ENCODE results near the gene PRG3.

Gene PRG3

GRCh38 chr11:57407941-57408475 is 27.1 kb upstream of the PRG3 start:
- no peak for DNase-seq

- DNase-seq = no peak
Measured at GRCh38 chr11:57407010-57407920, 26.3 kb upstream of the PRG3 start.

GRCh38 chr11:57406337-57406904 is 25.5 kb upstream of the PRG3 start:
- peak; percentile 37 for DNase-seq

DNA sequence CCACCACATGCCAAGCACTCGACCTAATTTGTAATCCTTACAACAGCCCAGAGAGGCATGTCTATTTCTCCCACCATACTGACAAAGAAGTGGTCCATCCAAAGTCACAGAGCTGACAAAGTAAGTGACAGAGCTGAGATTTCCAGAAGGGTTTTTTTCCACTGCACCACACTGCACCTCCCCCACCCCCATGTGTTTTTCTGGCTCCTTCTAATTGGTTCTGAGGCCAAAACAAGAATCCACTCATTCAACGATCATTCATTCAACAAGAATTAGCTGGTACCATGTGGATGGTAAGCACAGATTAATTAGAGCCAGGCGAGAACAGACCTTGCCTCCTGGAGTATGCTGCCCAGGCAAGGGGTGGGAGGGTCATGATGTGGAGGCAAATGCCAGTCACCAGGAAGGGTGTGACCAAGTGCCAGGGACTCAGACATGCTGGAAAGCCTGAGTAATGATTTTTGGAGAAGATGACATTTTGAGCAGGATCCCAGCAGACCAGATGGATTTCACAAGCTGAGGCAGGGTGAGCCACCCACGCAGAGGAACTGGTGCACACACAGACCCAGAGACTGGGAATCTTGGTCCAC is 24.4 kb upstream of the PRG3 start:
- DNase-seq = peak; percentile 41

GRCh38 chr11:57403802-57404147 is 22.8 kb upstream of the PRG3 start:
- DNase-seq = peak; percentile 43

DNA sequence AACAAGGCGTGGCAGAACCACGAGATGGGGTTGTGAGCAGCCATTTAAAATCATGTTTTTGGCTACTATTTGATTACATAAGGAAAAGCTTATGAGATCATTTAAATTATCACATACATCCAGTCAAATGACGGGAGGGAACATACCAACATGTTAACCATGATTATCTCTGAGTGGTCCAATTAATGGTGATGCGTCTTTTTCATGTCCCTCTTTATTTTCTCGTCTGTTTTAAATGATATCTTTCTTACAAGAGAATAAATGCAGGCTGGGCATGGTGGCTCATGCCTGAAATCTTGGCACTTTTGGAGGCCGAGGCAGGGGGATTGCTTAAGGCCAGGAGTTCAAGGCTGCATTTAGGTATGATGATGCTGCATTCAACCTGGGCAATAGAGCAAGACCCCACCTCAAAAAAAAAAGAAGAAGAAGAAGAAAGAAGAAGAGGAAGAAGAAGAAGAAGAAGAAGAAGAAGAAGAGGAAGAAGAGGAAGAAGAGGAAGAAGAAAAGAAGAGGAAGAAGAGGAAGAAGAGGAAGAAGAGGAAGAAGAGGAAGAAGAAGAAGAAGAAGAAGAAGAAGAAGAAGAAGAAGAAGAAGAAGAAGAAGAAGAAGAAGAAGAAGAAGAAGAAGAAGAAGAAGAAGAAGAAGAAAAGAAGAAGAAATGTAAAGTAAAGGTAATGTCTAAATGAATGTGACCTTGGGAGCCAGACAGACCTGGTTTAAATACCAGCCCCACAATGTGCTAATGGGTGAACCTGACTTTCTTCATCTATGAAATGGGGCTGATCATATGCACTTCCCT is 22.3 kb upstream of the PRG3 start:
- peak; percentile 64 for DNase-seq

- peak; percentile 78 for DNase-seq
Measured at GRCh38 chr11:57402188-57403002, 21.4 kb upstream of the PRG3 start.

DNA sequence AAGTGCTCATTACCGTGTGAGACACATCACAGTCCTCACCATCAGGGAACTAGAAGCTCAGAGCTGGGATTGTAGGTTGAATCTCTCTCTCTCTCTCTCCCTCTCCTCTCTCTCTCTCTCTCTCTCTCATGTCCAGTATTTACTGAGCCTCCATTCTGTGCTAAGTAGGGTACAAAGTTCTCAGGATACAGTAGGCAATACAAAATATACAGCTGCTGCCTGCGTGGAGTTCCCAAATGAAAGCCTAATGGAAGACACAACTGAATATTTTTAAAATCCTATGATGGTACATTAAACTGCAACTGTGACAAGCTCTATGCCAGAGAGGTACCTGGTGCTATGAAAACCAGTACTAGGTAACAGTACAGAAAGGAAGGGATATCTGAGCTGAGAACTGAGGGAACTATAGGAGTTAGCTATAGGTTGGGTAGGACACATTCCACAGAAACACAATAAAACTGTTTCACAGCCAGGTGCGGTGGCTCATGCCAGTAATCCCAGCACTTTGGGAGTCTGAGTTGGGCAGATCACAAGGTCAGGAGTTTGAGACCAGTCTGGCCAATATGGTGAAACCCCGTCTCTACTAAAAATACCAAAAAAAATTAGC is 19.1 kb upstream of the PRG3 start:
- no peak for DNase-seq

- no peak for DNase-seq
Measured at GRCh38 chr11:57399221-57399620, 18.3 kb upstream of the PRG3 start.

- DNase-seq = peak; percentile 67
Measured at GRCh38 chr11:57397394-57397990, 16.5 kb upstream of the PRG3 start.

DNA sequence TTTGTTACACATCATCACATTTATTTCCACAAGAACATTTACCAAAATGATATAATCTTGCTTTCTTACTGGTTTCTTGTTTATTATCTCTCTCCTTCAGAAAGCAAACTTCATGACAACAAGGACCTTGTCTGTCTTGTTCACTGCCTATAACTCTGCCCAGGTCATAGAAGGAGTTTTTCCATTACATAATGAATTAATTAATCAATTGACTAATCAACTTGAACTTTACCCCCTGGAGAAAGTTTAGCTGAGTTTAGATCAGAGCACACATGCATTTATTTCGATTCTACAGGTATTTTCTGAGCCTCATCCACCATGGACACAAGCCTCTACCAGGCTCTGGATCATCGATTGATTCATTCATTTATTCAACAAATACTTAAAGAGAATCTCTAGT is 15.8 kb upstream of the PRG3 start:
- DNase-seq = no peak

DNA sequence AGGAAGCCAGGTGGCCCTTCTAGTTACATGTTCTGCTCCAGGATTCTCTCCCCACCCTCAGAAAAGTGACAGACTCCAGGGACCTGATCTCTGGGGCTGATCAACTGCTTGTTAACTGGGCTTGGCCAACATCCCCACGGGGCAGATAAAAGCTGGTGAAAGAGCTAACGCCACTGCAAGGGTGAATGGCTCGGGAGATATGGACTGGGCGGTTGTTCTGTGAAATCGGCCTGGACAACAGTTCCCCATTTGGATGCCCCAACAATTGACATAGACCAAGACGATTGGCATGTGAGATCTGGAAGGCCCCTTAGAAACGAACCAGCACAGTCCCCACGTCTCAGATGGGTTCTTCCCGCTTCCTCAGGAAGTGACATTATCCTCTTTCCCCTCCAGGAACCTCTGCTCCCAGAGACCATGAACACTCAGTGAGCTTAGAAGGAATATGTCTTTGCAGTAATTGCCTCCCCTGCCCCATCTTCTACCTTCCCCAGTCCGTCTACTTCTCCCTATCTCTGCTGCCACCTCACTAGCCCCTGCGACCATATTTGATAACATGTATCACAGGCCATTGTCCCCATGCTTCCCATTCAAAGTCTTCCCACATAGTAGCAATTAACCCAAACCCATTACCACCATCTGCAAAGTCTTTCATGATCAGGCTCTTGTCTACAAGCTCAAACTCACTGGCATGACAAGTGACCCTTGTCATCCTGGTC is 15.1 kb upstream of the PRG3 start:
- peak; percentile 97 for DNase-seq

GRCh38 chr11:57394203-57394965 is 13.4 kb upstream of the PRG3 start:
- DNase-seq = peak; percentile 66

DNA sequence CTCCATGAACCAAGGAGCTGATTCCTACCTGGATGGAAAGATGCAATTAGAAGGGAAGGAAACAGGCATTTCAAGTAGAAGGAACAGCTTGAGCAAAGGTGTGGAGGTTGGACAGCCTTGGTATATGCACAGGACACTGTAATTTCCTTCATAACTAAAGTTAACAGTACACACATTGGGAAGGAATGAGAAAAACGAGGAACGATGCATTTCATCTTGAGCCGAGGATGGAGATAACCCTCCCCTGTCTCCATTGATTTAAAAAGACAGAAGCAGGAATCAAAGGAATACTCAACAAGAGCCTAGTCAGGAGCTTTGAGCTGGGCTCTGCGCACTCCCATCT is 11.8 kb upstream of the PRG3 start:
- DNase-seq = no peak

GRCh38 chr11:57392066-57392762 is 11.3 kb upstream of the PRG3 start:
- peak; percentile 81 for DNase-seq

DNA sequence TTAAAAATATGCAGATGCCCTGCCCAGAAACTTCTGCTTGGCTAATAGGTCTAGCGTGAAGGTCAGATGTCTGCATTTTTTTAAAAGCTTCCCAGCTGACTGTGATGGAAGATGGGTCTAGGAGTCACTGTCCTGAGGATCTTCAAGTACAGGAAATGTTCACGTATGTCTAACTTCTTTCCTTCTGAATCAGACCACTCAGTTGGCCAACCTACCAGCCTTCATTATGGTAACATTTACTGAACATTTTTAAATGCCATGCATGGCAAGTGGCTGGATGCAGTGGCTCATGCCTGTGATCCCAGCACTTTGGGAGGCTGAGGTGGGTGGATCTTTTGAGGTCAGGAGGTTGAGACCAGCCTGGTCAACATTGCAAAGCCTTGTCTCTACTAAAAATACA is 10.6 kb upstream of the PRG3 start:
- DNase-seq = no peak

DNA sequence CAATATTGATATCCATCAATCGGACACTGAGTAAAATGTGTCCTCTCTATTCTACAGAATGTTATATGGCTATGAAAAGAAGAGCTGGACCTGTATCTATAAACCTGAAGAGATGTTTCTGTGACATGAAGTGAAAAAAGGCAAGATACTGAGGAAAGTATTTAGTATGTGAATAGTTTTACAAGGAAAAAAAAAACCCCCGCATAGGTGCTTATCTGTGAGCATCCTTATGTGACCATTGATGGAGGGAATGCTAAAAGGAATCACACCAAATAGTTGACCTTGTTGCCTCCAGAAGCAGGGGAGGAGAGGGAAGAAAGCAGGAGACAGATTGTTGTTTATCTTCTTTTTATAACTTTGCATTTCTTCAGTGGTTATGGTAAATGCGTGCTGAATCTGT is 10.2 kb upstream of the PRG3 start:
- no peak for DNase-seq

DNA sequence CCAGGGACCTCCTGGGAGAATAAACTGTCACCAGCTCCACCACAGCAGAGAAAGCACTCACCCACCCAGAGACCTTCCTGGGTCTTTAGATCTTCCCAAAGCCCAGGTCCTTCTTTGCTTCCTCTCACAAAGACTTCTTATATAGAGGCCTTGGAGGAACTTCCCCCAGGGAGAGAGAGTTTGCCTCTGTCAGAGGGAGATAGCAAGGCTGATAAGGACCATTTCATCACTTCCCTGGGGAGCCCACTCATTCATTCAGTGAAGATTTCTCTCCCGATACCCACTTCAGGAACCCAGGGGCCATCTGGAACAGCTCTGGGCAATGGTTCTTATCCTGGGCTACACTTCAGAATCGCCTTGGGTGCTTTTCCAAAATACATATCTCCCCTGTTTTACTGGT is 9.6 kb upstream of the PRG3 start, which contains the start of gene PRG2:
PRG2 (minus strand) TSS at position 116 of the 400 bp plus-strand sequence. CDS start 706 bp downstream, outside the sequence.
- peak; percentile 66 for DNase-seq
